ENCODE results near the gene PER3.

PER3 gene

GRCh38 chr1:7884757-7885156 lies 100.7 kb downstream of the PER3 start:
- TF ChIP-seq FOXP2 (optimal IDR thresholded peaks at IDR 0.05; ENCODE audit: borderline replicate concordance, extremely low read depth, extremely low read length, insufficient read depth) (no peak), SIN3A (IDR thresholded peaks at IDR 0.05; ENCODE audit: borderline replicate concordance, insufficient read depth, low read length) (no peak), REST (IDR thresholded peaks at IDR 0.05; ENCODE audit: insufficient read depth in 1 of 2, low read depth in 2 of 2, low read length in 2 of 2) (no peak), POLR2AphosphoS5 (IDR thresholded peaks at IDR 0.05; ENCODE audit: low read depth, low read length) (no peak), TAF1 (IDR thresholded peaks at IDR 0.05; ENCODE audit: borderline replicate concordance, insufficient read depth, low read length) (no peak)

DNA sequence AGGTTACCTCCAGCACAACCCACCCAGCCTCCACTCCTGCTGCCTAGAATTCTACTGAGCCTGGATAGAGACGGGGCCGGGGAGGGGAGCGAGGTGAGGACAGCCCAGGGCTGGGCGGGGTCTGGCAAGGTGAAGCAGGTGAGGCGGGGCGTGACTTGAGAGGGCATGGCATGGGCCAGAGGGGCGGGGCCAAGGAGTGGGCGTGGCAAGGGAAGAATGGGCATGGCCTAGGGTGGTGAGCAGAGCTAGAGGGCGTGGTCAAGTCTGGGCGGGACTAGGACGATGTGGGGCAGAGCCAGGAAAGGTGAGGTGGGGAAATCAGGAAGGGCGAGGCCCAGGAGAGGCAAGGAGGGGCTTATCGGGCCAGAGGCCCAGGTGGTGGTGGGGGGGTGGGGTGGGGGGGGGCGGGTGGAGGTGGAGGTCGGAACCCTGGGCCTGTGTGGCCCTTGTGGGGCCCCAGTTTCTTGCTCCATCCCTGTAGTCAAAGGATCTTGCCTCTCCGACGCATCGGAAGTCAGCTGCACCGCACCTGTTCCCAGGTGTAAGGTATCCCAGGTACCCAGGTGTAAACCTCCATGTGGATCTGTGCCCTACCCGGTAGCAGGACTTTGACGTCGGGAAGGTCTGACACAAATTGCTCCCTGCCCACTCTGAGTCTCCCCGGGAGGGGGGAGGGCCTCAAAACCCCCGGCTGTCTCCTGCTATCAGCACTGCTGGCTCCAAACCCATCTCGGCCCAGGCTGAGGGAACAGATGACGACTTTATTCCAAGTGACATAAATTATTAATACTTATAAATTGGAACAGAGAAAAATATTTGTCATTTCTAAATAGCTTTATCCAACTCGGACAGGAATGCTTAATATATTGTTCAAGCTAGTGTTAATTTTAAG lies 101.7 kb downstream of the PER3 start:
- TF ChIP-seq SIN3A (IDR thresholded peaks at IDR 0.05; ENCODE audit: borderline replicate concordance, insufficient read depth, low read length) (no peak), REST (IDR thresholded peaks at IDR 0.05; ENCODE audit: insufficient read depth in 1 of 2, low read depth in 2 of 2, low read length in 2 of 2) (no peak), POLR2AphosphoS5 (IDR thresholded peaks at IDR 0.05; ENCODE audit: low read depth, low read length) (no peak), FOXP2 (optimal IDR thresholded peaks at IDR 0.05; ENCODE audit: borderline replicate concordance, extremely low read depth, extremely low read length, insufficient read depth) (no peak), TAF1 (IDR thresholded peaks at IDR 0.05; ENCODE audit: borderline replicate concordance, insufficient read depth, low read length) (no peak)

- no peak for TF ChIP-seq POLR2AphosphoS5 (IDR thresholded peaks at IDR 0.05; ENCODE audit: low read depth, low read length)
- TF ChIP-seq SIN3A (IDR thresholded peaks at IDR 0.05; ENCODE audit: borderline replicate concordance, insufficient read depth, low read length) = no peak
- no peak for TF ChIP-seq REST (IDR thresholded peaks at IDR 0.05; ENCODE audit: insufficient read depth in 1 of 2, low read depth in 2 of 2, low read length in 2 of 2)
- no peak for TF ChIP-seq FOXP2 (optimal IDR thresholded peaks at IDR 0.05; ENCODE audit: borderline replicate concordance, extremely low read depth, extremely low read length, insufficient read depth)
- TF ChIP-seq TAF1 (IDR thresholded peaks at IDR 0.05; ENCODE audit: borderline replicate concordance, insufficient read depth, low read length) = no peak
Observed at GRCh38 chr1:7886405-7886745, 102.3 kb downstream of the PER3 start.

GRCh38 chr1:7888248-7889081 lies 104.4 kb downstream of the PER3 start:
- TF ChIP-seq SIN3A (IDR thresholded peaks at IDR 0.05; ENCODE audit: borderline replicate concordance, insufficient read depth, low read length) (no peak), TAF1 (IDR thresholded peaks at IDR 0.05; ENCODE audit: borderline replicate concordance, insufficient read depth, low read length) (no peak), REST (IDR thresholded peaks at IDR 0.05; ENCODE audit: insufficient read depth in 1 of 2, low read depth in 2 of 2, low read length in 2 of 2) (no peak), FOXP2 (optimal IDR thresholded peaks at IDR 0.05; ENCODE audit: borderline replicate concordance, extremely low read depth, extremely low read length, insufficient read depth) (no peak), POLR2AphosphoS5 (IDR thresholded peaks at IDR 0.05; ENCODE audit: low read depth, low read length) (no peak)
